Loucy (cell line): ENCODE data around the gene KIAA0825.

Experiments
- H2AFZ ChIP-seq: fragments of 200-600 bp; sonication (generic); 2 replicates; pipeline ENCODE4 v1.6.0; 2016; ENCODE audit warnings: antibody characterized with exemption, mild to moderate bottlenecking, low read length, moderate library complexity
- H3F3A ChIP-seq: fragments of 200-600 bp; 2 replicates; pipeline ENCODE4 v1.6.0; 2016; ENCODE audit warnings: antibody characterized with exemption, low read depth, mild to moderate bottlenecking
- H3K27me3 ChIP-seq: fragments of 200-600 bp; sonication (generic); 2 replicates; pipeline ENCODE4 v1.6.1; 2014; ENCODE audit warnings: low read length, mild to moderate bottlenecking; ENCODE audit not compliant: insufficient read depth, poor library complexity, severe bottlenecking
- H3K36me3 ChIP-seq: fragments of 200-600 bp; sonication (generic); 2 replicates; pipeline ENCODE4 v1.6.1; 2016; ENCODE audit warnings: low read length; ENCODE audit not compliant: insufficient read depth
- H3K4me1 ChIP-seq: fragments of 200-600 bp; sonication (generic); 2 replicates; pipeline ENCODE4 v1.5.1; 2014; ENCODE audit warnings: low read length, mild to moderate bottlenecking; ENCODE audit not compliant: insufficient read depth, poor library complexity, severe bottlenecking
- H3K4me2 ChIP-seq: fragments of 200-600 bp; sonication (generic); 2 replicates; pipeline ENCODE4 v1.6.0; 2014; ENCODE audit warnings: antibody characterized with exemption, low read length, low read depth, mild to moderate bottlenecking; ENCODE audit not compliant: poor library complexity, severe bottlenecking
- H3K4me3 ChIP-seq: fragments of 200-600 bp; sonication (generic); 2 replicates; pipeline ENCODE4 v1.5.1; 2014; ENCODE audit warnings: low read length, mild to moderate bottlenecking, mixed read lengths; ENCODE audit not compliant: poor library complexity, severe bottlenecking
- H3K79me2 ChIP-seq: fragments of 200-600 bp; sonication (generic); 2 replicates; pipeline ENCODE4 v1.6.1; 2014; ENCODE audit warnings: low read length; ENCODE audit not compliant: insufficient read depth
- H3K9ac ChIP-seq: fragments of 200-600 bp; sonication (generic); 2 replicates; pipeline ENCODE4 v1.6.0; 2014; ENCODE audit warnings: mild to moderate bottlenecking, low read depth, low read length, moderate library complexity; ENCODE audit not compliant: poor library complexity, severe bottlenecking
- H3K9me2 ChIP-seq: fragments of 200-600 bp; sonication (generic); replicated peaks from 2 replicates; pipeline ENCODE4 v1.6.1; 2016; ENCODE audit warnings: low read depth, low read length, mixed read lengths
- H3K9me3 ChIP-seq: fragments of 200-600 bp; sonication (generic); 2 replicates; pipeline ENCODE4 v1.6.1; 2014; ENCODE audit warnings: mild to moderate bottlenecking, antibody characterized with exemption, low read length, low read depth; ENCODE audit not compliant: insufficient read depth
- H4K20me1 ChIP-seq: fragments of 200-600 bp; sonication (generic); 2 replicates; pipeline ENCODE4 v1.6.0; 2014; ENCODE audit warnings: antibody characterized with exemption, low read length, mild to moderate bottlenecking; ENCODE audit not compliant: insufficient read depth, poor library complexity, severe bottlenecking
- EZH2phosphoT487 ChIP-seq: fragments of 200-600 bp; IDR thresholded peaks from 2 replicates; pipeline ENCODE4 v1.6.1; 2018; ENCODE audit warnings: antibody characterized with exemption, mild to moderate bottlenecking, moderate library complexity, borderline replicate concordance
- TF ChIP-seq, protein P1 (sequence below): fragments of 200-600 bp; sonication (generic); conservative IDR thresholded peaks from 2 replicates; pipeline ENCODE4 v1.5.1; 2014; ENCODE audit warnings: mild to moderate bottlenecking, antibody characterized with exemption, low read length

Gene KIAA0825

GRCh38 chr5:94316916-94317838, 301.2 kb downstream of the KIAA0825 start:
- Histone ChIP-seq H3K36me3 (no peaks in the 10 kb centered on the region), H3K4me1 (peaks cover 11% of the 10 kb centered on the region), H3K4me2 (no peak overlapping the region), H3K9ac (no peak overlapping the region), H3K27me3 (no peaks in the 10 kb centered on the region), H2AFZ (peak overlapping the region; percentile 61; the same call in 1 of the 2 replicates), H3K4me3 (no peak overlapping the region), H3K9me2 (no peaks in the 10 kb centered on the region), H3F3A (no peaks in the 10 kb centered on the region), H3K79me2 (no peaks in the 10 kb centered on the region), H3K9me3 (no peaks in the 10 kb centered on the region), H4K20me1 (no peaks in the 10 kb centered on the region)
- TF ChIP-seq, protein P1, sequence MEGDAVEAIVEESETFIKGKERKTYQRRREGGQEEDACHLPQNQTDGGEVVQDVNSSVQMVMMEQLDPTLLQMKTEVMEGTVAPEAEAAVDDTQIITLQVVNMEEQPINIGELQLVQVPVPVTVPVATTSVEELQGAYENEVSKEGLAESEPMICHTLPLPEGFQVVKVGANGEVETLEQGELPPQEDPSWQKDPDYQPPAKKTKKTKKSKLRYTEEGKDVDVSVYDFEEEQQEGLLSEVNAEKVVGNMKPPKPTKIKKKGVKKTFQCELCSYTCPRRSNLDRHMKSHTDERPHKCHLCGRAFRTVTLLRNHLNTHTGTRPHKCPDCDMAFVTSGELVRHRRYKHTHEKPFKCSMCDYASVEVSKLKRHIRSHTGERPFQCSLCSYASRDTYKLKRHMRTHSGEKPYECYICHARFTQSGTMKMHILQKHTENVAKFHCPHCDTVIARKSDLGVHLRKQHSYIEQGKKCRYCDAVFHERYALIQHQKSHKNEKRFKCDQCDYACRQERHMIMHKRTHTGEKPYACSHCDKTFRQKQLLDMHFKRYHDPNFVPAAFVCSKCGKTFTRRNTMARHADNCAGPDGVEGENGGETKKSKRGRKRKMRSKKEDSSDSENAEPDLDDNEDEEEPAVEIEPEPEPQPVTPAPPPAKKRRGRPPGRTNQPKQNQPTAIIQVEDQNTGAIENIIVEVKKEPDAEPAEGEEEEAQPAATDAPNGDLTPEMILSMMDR, result no peak
- TF ChIP-seq EZH2phosphoT487, result no peak

GRCh38 chr5:94314460-94315131, 303.8 kb downstream of the KIAA0825 start:
- Histone ChIP-seq H3K79me2 (no peaks in the 10 kb centered on the region), H3K36me3 (no peaks in the 10 kb centered on the region), H4K20me1 (no peaks in the 10 kb centered on the region), H3K4me1 (peaks cover 11% of the 10 kb centered on the region), H3K9ac (no peak overlapping the region), H3F3A (no peaks in the 10 kb centered on the region), H3K27me3 (no peaks in the 10 kb centered on the region), H3K4me3 (no peak overlapping the region), H3K4me2 (no peak overlapping the region), H2AFZ (peak overlapping the region; percentile 28; the same call in 1 of the 2 replicates), H3K9me2 (no peaks in the 10 kb centered on the region), H3K9me3 (no peaks in the 10 kb centered on the region)
- TF ChIP-seq EZH2phosphoT487, result no peak
- TF ChIP-seq, protein P1, result no peak

DNA sequence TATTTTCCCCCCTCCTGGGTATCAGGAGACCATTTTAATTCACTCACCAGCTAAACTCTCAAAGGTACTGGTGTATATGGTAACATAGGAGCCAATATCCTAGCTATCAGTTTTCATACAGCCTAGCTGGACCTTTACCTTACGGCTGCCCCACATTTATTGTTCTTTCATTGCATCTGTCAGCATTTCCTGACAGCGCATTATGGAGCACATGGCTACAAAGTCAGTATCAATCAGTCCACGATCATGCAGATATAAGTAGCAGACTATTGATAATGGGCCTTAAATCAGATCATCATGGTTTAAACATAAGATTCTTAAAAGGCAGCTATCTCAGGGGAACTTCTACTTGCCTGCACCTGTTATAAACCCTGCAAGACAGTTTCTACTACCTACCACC, 304.7 kb downstream of the KIAA0825 start:
- no peak for TF ChIP-seq EZH2phosphoT487
- Histone ChIP-seq H3K9ac (no peak overlapping the region), H2AFZ (no peak overlapping the region), H3K4me1 (peaks cover 11% of the 10 kb centered on the region), H3K4me2 (no peak overlapping the region), H3K79me2 (no peaks in the 10 kb centered on the region), H3K36me3 (no peaks in the 10 kb centered on the region), H4K20me1 (no peaks in the 10 kb centered on the region), H3K27me3 (no peaks in the 10 kb centered on the region), H3K9me2 (no peaks in the 10 kb centered on the region), H3K4me3 (no peak overlapping the region), H3K9me3 (no peaks in the 10 kb centered on the region), H3F3A (no peaks in the 10 kb centered on the region)
